HG02943 (cell line): ENCODE results near the gene IL1RAPL1.
"Not testable (repeated sequence)": the region's sequence is repeated elsewhere in the genome, so short reads cannot be mapped to it uniquely, and the experiment has no call there.

ENCODE experiments used
- ATAC-seq: cut with Tn5 transposase; IDR thresholded peaks from one replicate; pipeline ENCODE4 v1.9.1; 2021; ENCODE audit warnings: mild to moderate bottlenecking, low read depth, moderate library complexity; ENCODE audit not compliant: unreplicated experiment

The IL1RAPL1 gene

GRCh38 chrX:29071525-29072320, 484.5 kb downstream of the IL1RAPL1 start:
- ATAC-seq, result no peak

GRCh38 chrX:29082558-29082957, 495.3 kb downstream of the IL1RAPL1 start:
- ATAC-seq, result no peak

GRCh38 chrX:29083823-29084222, 496.6 kb downstream of the IL1RAPL1 start:
- ATAC-seq, result no peak

GRCh38 chrX:29090811-29091210, 503.6 kb downstream of the IL1RAPL1 start:
- ATAC-seq, result no peak

GRCh38 chrX:29107231-29107630, 520.0 kb downstream of the IL1RAPL1 start:
- no peak for ATAC-seq

- no peak for ATAC-seq
These were observed 522.8 kb downstream of the IL1RAPL1 start for GRCh38 chrX:29110041-29110440.

- ATAC-seq, result no peak
These were observed 526.0 kb downstream of the IL1RAPL1 start for GRCh38 chrX:29113221-29113620.

GRCh38 chrX:29122817-29123216, 535.6 kb downstream of the IL1RAPL1 start:
- ATAC-seq, result not testable (repeated sequence)

- no peak for ATAC-seq
These were observed 543.7 kb downstream of the IL1RAPL1 start for GRCh38 chrX:29130905-29131304.

- ATAC-seq, result no peak
These were observed 549.7 kb downstream of the IL1RAPL1 start for GRCh38 chrX:29136904-29137303.

- no peak for ATAC-seq
These were observed 550.8 kb downstream of the IL1RAPL1 start for GRCh38 chrX:29138003-29138402.

- no peak for ATAC-seq
These were observed 556.1 kb downstream of the IL1RAPL1 start for GRCh38 chrX:29143356-29143755.

GRCh38 chrX:29143756-29144155, 556.5 kb downstream of the IL1RAPL1 start:
- no peak for ATAC-seq

GRCh38 chrX:29145316-29145715, 558.1 kb downstream of the IL1RAPL1 start:
- no peak for ATAC-seq

- no peak for ATAC-seq
These were observed 561.3 kb downstream of the IL1RAPL1 start for GRCh38 chrX:29148511-29148910.

GRCh38 chrX:29155286-29155685, 568.0 kb downstream of the IL1RAPL1 start:
- no peak for ATAC-seq

GRCh38 chrX:29172880-29173279, 585.6 kb downstream of the IL1RAPL1 start:
- no peak for ATAC-seq

GRCh38 chrX:29187264-29187663, 600.0 kb downstream of the IL1RAPL1 start:
- ATAC-seq, result no peak

GRCh38 chrX:29196501-29196900, 609.3 kb downstream of the IL1RAPL1 start:
- no peak for ATAC-seq

- ATAC-seq, result no peak
These were observed 628.0 kb downstream of the IL1RAPL1 start for GRCh38 chrX:29215251-29215650.

GRCh38 chrX:29225670-29226069, 638.4 kb downstream of the IL1RAPL1 start:
- ATAC-seq, result no peak

- ATAC-seq, result no peak
These were observed 642.6 kb downstream of the IL1RAPL1 start for GRCh38 chrX:29229802-29230201.
